T-helper 2 cell (primary cell): ENCODE results near the gene CCDC9B.
A peak's percentile ranks its signal among the peaks of the same experiment; 100 is the strongest.

Experiments used
- DNase-seq, 5 experiments: peaks; one replicate each; pipeline versions ENCODE4 v3.0.0 to v3.0.0-alpha.2; 2012 to 2022

The CCDC9B gene

DNA sequence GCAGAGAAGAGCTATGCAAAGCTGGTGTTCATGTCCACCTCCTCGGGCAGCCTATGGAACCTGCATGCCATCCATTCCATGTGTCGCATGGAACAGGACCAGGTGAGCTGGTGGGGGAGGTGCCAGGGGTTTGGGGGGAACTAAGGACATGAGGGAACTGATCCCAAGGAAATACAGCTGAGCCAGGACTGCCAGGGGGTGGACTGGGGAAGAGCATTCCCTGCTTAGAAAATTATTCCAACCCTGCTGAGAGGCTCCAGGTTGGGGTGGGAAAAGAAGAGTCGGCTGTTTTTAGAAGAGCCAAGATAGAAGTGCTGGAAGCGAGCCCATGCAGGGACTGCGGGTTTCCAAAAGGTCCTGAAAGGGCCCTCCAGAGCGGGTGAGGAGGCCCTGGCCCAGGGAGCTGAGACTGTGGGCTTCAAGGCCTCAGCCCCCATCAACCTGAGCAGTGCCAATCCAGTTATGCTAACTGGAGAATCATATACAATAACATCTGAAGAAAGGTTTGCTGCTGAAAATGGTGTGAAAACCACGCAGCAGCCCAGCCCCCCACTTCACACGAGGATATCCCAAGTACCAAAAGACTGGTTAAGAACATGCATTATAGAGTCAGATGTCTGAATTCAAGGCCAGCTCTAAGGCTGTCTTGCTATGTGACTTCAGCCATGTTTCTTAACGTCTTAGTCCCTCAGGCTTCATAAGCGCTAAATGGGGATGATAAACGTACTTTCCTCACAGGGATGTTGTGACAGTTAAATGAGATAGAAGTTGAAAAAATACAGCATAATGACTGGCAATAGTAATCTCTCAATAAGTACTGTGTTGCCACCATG, 25.1 kb upstream of the CCDC9B start:
- DNase-seq: peak in 1 of 5 experiments; percentile 16

DNA sequence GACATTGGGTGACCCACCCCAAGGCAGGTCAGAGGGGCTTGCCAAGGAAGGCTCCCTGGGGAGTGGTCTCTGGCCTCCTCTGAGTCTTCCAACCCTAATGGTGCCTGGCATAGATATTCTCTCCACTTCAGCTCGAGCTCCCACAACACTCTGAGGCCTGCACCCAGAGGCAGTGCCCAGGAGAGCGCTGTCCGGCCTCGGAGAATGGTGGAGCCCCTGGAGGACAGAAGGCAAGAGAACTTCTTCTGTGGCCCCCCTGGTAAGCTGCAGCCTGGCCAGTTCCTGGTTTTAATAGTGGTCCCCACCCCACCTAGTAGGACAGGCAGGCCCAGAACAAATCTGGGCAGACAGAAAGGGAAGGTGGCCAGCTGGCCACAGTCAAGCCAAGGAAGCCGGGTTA, 24.3 kb upstream of the CCDC9B start:
- DNase-seq: no peak

DNA sequence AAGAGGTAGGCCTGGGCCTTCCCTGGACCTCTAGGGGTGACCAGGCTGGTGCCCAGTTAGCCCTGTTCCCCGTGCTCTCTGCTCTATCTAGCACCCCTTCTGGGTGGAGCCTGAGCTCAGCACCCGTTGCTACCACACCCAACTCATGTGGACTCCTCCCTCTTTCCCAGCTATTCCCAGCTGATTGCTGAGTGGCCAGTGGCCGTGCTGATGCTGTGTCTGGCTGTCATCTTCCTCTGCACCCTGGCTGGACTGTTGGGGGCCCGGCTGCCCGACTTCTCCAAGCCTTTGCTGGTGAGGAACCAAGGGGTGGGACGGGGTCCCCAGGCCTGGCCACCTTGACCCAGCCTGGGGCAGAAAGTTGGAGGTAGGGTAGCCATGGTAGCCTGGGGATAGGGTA, 23.5 kb upstream of the CCDC9B start:
- DNase-seq: no peak

DNA sequence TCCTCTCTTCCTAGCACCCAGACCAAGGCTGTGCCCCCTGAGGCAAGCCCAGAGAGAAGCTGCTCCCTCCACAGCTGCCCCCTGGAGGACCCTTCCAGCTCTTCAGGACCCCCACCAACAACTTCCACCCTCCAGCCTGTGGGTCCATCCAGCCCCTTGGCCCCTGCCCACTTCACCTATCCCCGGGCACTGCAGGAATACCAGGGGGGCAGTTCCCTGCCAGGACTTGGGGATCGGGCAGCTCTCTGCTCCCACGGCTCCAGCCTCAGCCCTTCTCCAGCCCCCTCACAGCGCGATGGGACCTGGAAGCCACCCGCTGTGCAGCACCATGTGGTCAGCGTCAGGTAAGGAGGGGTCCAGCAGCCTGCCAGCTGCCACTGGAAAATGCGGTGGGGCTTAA, 22.9 kb upstream of the CCDC9B start:
- DNase-seq: no peak

DNA sequence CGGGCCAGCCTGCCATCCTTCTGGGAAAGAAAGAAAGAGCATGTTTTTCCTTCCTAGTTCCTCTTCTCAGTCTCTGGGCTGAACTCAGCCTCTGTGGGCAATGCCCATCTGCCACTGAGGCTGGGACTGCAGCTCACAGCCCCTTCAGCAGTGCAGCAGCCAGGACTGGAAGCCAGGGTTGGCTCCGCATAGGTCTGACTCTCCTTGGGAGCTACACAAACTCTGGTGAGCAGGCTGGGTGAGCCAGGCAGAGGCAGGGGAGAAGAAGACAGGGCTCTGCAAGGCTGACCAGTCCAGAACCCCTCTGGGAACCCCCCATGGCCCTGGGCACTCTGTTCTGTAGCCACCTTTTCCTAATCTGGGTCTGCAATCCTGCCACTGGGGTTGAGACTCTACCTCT, 20.9 kb upstream of the CCDC9B start:
- no peak for DNase-seq

DNA sequence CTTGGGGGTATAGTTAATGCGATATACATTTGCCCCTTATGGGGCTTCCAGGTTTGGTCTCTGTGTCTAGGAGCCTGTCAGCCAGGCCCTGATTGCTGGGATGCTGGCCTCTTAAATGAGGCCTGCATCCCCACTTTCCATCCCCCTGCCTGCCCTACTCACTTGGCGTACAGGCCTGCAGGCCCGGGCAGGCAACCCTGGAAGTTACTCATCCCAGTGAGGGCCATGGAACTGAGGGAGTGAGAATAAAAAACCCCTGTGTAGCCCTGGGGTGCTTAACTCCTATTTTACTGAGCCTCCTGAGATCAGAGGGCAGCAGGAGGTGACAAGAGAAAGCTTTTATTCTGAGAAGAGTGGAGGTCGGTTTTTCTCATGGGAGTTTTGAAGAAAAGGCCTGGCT, 19.3 kb upstream of the CCDC9B start:
- DNase-seq: no peak

DNA sequence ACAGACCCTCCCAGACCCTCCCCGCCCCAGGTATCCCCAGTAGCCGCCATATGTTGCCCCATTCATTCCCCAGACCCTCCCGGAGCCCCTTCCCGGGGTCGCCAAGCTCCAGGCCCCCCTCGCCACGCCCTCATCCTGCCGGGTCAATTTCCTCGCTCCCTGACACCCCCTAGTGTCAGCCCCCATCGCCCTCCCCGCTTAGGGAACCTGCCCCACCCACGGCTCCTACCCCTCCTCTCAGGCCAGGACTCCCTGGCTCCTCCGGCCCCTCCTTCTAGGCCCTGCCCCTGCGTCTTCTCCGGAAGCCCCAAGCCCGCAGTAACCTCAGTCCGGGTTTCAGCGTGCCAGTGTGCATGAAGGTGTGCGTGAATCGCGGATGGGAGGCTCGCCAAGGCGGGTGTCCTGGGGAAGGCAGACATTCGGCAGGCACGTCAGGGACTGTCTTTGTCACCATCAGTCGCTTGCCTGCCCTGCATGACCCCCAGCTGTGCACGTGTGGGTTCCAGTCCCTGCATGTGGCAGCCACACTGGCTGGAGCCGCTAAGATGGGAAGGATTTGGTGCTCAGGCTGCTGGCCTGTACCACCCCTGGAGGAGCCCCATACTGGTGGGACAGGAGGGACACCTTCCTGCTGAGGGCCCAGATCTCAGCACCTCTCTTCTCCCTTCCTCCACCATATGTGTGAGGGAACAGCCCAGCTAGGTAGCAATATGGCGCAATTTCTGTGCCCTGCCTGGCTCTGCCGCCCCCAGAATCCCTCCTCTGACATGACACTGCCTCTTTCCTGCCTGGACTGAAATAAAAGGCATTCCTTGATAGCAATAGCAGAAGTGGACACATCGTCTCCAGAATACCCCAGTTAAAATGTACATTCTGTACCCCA, 18.0 kb upstream of the CCDC9B start:
- DNase-seq: peak in 1 of 5 experiments; percentile 35

DNA sequence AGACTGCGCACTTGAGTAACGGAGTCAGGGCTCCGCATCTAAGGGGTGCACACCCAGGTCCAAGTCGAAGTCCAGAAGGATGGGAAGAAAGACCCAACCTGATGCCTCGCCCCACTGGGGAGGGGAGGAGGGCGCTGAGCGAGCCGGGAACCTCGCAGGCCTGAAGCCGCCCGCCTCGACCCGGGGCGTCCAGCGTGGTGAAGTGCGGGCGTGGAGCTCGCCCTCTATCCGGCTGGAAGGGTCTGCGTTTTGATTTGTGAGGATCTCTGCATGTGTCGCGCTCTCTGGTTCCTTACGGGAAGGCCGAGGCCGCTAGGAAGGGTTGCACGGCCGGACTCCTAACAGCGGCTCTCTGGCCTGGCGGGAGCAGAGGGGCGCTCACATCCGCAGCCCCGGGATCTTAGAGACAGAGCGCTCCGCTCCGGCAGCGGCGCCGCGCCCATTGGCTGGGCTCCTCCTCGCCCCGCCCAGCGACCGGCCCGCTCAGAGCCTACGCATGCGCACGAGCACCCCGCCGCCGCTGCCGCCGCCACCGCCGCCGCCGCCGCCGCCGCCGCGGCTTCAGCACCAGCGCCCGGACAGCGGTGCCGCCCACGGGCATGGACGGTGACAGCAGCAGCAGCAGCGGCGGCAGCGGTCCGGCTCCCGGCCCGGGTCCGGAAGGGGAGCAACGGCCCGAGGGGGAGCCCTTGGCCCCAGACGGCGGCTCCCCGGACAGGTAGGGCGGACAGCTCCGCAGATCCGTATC, 17.2 kb upstream of the CCDC9B start, which contains the start of gene DISP2:
Gene DISP2, plus strand, starts transcription at position 497 of the 748 bp plus-strand sequence. Its CDS starts 103 bp downstream, at position 600.
- DNase-seq: peak; percentile 84 to 88 (median 86)

DNA sequence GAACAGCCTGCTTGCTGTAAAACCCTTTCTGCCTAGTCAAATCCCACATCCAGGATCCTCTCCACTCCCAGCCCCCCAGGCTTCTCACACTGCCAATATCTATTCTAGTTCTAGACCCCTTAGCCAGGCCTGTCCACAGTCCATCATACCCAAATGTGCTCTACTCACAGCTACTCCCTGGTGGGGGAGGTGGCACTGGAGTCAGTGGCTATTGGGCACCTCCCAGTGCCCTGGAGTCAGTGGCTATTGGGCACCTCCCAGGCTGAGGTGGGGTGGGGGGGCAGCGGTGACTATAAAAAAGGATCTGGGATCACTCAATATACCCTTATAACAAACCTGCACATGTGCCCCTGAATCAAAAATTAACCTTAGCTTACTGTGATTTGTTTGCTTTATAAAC, 16.5 kb upstream of the CCDC9B start:
- DNase-seq: no peak

DNA sequence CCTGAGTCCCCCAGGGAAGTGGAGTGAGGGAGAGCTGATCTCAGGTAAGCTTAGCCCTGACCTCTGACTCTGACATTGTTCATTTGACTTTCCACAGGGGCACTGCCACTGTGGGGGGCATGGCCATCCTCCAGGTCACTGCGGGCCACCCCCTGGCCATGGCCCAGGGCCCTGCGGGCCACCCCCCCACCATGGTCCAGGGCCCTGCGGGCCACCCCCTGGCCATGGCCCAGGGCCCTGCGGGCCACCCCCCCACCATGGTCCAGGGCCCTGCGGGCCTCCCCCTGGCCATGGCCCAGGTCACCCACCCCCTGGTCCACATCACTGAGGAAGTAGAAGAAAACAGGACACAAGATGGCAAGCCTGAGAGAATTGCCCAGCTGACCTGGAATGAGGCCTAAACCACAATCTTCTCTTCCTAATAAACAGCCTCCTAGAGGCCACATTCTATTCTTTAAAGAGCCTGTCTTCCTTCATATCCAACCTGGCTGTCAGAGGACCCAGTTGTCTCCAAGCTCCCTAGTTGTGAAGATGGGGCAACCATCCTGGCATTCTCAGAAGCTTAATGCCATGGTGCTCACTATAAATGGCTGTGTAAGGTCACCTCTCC, 15.3 kb upstream of the CCDC9B start:
- DNase-seq: no peak

DNA sequence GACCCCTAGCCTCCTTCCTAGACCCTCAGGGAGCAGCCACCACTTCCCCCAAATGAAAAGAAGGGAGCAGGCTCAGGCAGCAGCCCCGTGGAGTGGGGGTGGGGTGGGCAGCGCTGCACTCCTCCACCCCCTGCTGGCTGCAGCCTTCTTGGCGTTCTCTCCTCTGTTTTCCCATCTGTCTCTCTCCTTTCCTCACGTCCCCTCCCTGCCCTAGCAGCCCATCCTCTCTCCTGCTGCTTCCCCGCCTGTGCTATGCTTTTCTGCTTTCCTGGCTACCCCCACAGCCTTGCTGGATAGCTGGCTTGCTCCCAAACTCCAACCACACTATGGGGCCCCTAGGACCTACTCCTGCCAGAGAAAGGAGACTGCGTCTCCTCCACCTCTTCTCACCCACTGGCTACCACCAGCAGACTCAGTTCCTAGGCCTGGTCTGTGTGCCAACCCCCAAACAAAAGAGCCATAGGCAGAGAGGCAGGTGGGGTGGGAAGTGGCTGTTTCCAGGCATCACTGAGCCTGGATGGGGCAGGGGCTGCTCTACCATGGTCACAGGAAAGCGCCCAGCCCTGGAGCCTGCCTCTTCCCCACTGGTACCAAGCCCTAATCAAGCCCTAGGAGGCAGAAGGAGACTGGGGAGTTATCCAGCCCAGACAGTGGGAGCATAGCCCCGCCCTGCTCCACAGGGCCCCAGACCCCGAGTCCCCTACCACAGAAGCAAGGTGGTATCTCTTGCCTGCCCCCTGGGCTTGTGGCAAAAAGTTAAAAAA, 13.9 kb upstream of the CCDC9B start:
- no peak for DNase-seq

DNA sequence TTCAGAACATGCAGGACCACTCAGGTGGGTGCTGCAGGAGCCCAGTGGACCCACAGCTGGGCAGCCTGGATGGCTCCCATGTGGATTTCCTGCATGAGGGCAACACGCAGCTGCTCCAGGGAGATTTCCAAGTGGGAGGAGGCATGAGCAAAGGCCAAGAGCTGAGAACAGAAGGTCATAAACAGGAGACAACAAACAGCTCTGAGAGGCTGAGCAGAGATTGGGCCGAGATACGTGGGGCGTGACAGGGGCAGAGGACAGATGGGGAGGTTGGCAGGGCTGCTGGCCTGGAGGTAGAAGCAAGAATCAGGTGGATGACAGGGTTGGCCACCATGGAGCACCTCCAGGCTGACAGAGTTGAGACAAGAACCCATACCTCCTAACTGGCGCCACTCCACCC, 13.0 kb upstream of the CCDC9B start:
- DNase-seq: no peak

DNA sequence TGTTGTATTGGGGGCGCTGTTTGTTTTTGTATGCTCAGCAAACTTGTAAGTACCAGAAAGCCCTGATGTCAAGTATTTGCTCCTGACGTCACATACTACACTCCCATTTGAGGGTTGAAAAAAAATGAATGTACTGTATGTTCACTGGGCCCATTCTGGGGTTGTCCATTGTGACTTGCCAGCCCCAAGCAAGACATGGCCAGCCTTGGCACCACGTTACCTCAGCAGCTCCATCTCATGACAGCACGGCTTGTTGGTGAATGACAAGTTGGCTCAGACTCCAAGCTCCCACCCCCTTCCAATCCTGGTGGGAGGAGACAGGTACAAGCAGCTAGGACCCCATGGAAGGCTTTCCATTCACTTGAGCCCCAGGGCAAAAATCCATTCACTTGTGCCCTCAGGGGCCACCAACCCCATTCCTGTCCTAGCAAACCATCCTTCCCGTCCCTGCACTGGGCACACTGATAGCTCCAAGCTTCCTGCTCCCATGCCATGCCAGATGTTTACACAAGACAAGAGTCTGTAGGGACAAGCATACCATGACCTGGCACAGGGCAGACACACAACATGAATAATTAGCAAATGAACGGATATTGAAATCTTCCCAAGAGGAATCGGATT, 11.7 kb upstream of the CCDC9B start:
- DNase-seq: no peak

DNA sequence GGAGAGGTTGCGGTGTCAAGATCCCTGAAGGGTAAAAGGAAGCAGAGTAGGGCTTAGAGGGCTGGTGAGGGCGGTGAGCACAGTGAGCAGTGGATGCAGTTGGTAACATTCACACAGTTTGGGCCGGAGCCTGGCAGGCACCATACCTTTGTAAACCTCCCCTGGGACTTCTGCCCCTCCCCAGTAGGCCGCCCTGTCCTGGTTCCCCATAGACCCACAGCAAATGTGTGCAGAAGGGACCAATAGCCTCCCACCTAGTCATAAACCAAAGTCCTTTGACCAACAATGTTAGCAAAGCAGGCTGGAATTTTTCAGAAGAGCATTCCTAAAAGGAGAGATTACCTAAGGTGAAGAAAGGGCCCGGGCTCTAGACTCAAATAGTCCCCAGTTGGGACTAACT, 8.4 kb upstream of the CCDC9B start:
- no peak for DNase-seq

DNA sequence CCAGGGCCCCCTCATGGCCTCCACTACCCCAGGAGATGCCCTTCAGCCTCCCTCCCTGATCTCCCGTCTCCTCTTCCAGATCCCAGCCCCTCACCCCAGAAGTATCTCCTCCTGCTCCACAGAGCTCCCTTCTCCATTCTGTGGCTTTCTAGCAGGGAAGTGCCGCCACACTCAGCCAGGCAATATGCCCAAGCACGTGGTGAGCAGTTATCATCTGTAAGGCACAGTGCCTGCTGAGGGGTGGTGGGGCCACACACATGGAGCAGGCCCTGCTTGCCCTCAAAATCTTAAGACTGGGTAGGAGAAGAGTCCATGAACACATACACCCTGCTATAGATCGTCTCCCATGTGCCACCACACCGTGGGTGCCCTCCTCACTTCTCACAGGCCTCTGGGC, 7.7 kb upstream of the CCDC9B start:
- no peak for DNase-seq

DNA sequence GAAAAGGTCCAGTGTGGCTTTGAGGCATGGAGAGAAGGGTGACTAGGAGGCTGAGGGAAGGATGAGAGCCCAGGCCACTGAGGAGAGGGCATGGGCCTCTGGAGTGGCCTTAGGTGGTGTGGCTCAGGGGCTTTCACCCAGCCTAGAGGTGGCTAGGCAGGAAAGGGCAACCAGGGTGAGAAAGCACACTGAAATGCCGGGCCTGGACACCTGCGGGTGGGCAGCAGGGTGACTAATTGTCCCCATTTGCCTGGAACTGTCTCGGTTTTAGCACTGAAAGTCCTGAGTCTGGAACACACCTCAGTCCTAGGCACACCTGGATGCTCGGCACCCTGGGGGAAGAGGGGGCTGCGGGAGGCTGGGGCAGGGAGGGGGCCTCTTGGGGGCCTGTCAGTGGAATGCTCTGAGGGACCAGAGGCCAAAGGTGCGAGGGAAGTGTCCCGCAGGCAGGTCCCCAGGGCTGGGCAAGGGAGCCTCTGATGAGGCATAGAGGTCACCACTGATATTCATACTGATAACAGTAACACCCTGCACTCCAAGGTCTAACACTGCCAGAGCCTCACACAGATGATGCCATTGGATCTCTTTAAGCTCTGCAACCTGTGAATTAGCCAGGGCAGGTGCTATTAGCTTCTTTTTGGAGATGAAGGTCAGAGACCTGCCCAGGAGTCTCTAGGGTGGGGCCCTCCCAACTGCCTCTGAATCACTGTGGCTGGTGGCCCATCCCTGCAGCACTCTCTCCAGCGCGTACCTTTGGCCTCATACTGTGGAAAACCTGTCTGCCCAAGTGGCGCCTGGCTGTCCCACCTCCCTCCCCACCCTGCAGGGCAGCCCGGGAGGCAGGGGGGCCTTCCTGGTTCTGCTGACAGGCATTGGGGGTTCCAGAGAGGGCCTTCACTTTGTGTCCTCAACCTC, 7.1 kb upstream of the CCDC9B start:
- DNase-seq: no peak

DNA sequence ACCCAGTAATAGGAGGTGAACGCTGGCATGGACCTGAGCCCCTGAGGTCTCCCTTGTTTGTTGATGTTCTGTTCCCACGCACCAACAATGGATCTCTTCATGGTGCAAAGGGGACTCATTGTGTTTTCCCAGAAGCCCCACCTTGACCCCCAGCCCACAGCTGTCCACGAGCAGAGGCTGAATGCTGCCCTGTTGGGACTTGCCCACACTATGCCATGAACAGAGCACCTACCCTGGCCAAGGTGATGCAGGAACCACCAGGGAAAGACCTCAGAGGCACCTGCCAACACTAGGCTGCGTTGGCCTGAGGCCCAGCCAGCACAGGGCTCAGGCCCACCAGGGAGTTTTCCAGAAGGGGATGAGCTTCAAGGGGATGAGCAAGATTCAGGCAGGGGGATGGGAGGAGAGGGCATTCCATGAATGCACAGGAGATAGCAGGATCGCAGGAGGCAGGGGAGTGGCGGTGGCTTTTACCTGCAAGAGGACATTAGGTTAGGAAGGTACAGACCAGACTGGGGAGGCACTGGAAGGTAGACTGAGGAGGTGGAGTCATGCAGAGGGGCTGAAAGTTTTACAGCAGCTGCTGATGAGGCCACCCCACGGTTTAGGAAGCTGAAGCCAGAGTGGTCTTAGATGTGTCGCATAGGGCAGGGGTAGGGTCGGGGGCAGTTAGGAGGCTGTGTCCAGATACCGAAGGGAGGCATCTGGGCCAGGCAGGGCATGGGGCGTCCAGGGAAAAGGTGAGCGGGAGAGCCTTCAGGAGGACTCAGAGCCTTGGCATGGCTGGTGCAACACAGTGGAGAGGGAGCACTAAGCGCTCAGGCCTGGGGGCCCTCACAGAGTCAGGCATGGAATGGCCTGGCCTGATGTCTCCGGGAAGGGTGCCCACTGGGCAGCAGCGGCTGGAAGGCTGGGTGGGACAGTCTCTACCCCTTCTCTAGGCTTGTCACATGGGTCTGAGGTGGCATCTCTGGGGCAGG, 6.1 kb upstream of the CCDC9B start:
- no peak for DNase-seq

DNA sequence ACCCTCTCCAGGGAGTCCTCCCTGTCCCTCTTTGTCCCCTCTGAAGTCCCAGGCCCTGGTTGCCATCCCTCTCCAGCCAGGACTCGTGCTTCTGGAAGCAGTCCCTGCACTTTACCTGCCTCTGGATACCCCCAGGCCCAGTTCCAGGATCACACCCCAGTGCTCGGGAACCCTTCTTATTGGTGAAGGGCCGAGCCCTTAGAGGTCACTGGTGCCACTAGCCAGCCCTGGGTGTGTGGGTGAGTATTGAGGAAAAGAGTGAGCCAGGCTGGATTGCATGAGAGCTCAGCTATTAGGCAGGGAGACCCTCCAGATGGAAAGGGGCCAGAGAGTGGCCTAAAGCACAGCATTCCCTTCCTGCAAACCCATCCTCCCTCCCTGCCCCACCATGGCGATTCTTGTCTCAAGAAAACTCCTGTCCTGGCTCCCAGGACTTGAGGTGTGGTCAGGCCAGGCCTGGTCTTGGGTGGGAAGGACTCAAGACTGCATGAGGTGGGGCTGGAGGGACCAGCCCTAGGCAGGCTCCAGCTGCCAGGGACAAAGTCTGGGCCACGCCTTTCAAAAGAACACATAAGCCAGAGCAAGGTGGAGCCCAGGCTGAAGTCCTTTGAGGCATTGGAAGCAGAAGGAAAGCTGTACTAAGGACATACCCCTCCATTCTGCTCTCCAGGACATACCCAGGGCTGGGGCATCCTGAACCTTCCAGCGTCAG, 5.3 kb upstream of the CCDC9B start:
- no peak for DNase-seq
